Calu3 (cell line): ENCODE results near the gene CXCL12. TPM values are rescaled to one million over a fixed set of nuclear protein-coding genes. Genes with fewer than 3 reads are reported as not detected.

Source experiments
- BruUV-seq: library from RNA; stranded (reverse); fragments of 400-500 nt; replicated peaks from 2 replicates; lab custom pipeline; 2021; lab: Mats Ljungman, UMichigan
- CTCF ChIA-PET: fragments of 300-600 bp; sonication (Branson Sonifier 250); formaldehyde crosslinking; loops from one replicate; lab custom pipeline; 2022; ENCODE audit warnings: antibody characterized with exemption; lab: Charles Lee
- DNase-seq: peaks from one replicate; pipeline ENCODE4 v3.0.0; 2022
- H3K27ac Mint-ChIP-seq: one replicate; pipeline ENCODE4 v1.8.0; 2022; ENCODE audit warnings: mixed read lengths; ENCODE audit not compliant: unreplicated experiment
- H3K27me3 Mint-ChIP-seq: one replicate; pipeline ENCODE4 v1.8.0; 2022; ENCODE audit warnings: mixed read lengths; ENCODE audit not compliant: unreplicated experiment
- H3K36me3 Mint-ChIP-seq: one replicate; pipeline ENCODE4 v1.8.0; 2022; ENCODE audit warnings: mild to moderate bottlenecking, moderate library complexity, mixed read lengths; ENCODE audit not compliant: insufficient read depth, unreplicated experiment
- H3K4me1 Mint-ChIP-seq: one replicate; pipeline ENCODE4 v1.8.0; 2022; ENCODE audit warnings: mild to moderate bottlenecking, low read depth, mixed read lengths; ENCODE audit not compliant: unreplicated experiment
- H3K4me3 Mint-ChIP-seq: one replicate; pipeline ENCODE4 v1.8.0; 2022; ENCODE audit warnings: mild to moderate bottlenecking, low read depth, moderate library complexity, mixed read lengths; ENCODE audit not compliant: unreplicated experiment
- H3K9me3 Mint-ChIP-seq: one replicate; pipeline ENCODE4 v1.8.0; 2022; ENCODE audit warnings: low read depth, mixed read lengths; ENCODE audit not compliant: unreplicated experiment
- CTCF ChIP-seq: fragments of 200-600 bp; IDR thresholded peaks from one replicate; pipeline ENCODE4 v1.8.0; 2022; ENCODE audit warnings: antibody characterized with exemption; ENCODE audit not compliant: unreplicated experiment
- intact Hi-C: fragments of 100-400 bp; cut with micrococcal nuclease; formaldehyde crosslinking; loops from one replicate; pipeline ENCODE4 v1.10.0; 2022; ENCODE audit not compliant: unreplicated experiment
- total RNA-seq: library from RNA; stranded (reverse); gene quantifications from 2 replicates; pipeline ENCODE4 v1.2.3, GENCODE V29; 2022

The CXCL12 gene
- total RNA-seq, 1 experiment from 2014 or later = not detected

- H3K4me1 Mint-ChIP-seq = peaks cover 7% of the 10 kb centered on the region
- intact Hi-C loops = no loop called here
- H3K4me3 Mint-ChIP-seq = no peak overlapping the region
- H3K27ac Mint-ChIP-seq = no peak overlapping the region
- no TSS peak for BruUV-seq
- CTCF ChIA-PET = interaction anchor here (1.0 kb wide), 1 partner anchor 10 kb away, joined by 3 read pairs; no protein-coding TSS in a partner anchor
- no peaks in the 10 kb centered on the region for H3K36me3 Mint-ChIP-seq
- H3K9me3 Mint-ChIP-seq = peaks cover 2% of the 10 kb centered on the region
- peaks cover 9% of the 10 kb centered on the region for H3K27me3 Mint-ChIP-seq
- DNase-seq = no peak
- TF ChIP-seq CTCF = no peak
Observed at GRCh38 chr10:44376472-44377099, 8.3 kb downstream of the CXCL12 start.

- CTCF ChIA-PET = no interaction called here
- Mint-ChIP-seq H3K9me3 (peaks cover 3% of the 10 kb centered on the region), H3K27me3 (peaks cover 20% of the 10 kb centered on the region), H3K4me3 (no peak overlapping the region), H3K36me3 (no peaks in the 10 kb centered on the region), H3K4me1 (peaks cover 7% of the 10 kb centered on the region), H3K27ac (no peak overlapping the region)
- TF ChIP-seq CTCF = no peak
- intact Hi-C loops = no loop called here
- no peak for DNase-seq
- BruUV-seq = no TSS peak
Observed at GRCh38 chr10:44374155-44374554, 10.7 kb downstream of the CXCL12 start.

- DNase-seq = no peak
- CTCF ChIA-PET = no interaction called here
- H3K9me3 Mint-ChIP-seq = peaks cover 3% of the 10 kb centered on the region
- no peak overlapping the region for H3K27ac Mint-ChIP-seq
- H3K4me1 Mint-ChIP-seq = peaks cover 7% of the 10 kb centered on the region
- H3K27me3 Mint-ChIP-seq = peaks cover 27% of the 10 kb centered on the region
- TF ChIP-seq CTCF = no peak
- H3K36me3 Mint-ChIP-seq = no peaks in the 10 kb centered on the region
- intact Hi-C loops = no loop called here
- BruUV-seq = no TSS peak
- H3K4me3 Mint-ChIP-seq = no peak overlapping the region
Observed at GRCh38 chr10:44373341-44373995, 11.4 kb downstream of the CXCL12 start.

- Mint-ChIP-seq H3K36me3 (no peaks in the 10 kb centered on the region), H3K9me3 (peaks cover 3% of the 10 kb centered on the region), H3K4me1 (peaks cover 7% of the 10 kb centered on the region), H3K4me3 (no peak overlapping the region), H3K27ac (no peak overlapping the region), H3K27me3 (peaks cover 27% of the 10 kb centered on the region)
- no peak for DNase-seq
- TF ChIP-seq CTCF = no peak
- intact Hi-C loops = no loop called here
- no TSS peak for BruUV-seq
- CTCF ChIA-PET = no interaction called here
Observed at GRCh38 chr10:44372181-44372580, 12.7 kb downstream of the CXCL12 start.
